ENCODE measurements around the gene RAD21L1.

- no peak for TF ChIP-seq CTCF (IDR thresholded peaks at IDR 0.05)
- TF ChIP-seq POLR2A (IDR thresholded peaks at IDR 0.05) = no peak
- no peak for TF ChIP-seq POLR2AphosphoS5 (IDR thresholded peaks at IDR 0.05; ENCODE audit: insufficient read depth in 1 of 2, low read depth in 1 of 2)
Measured at GRCh38 chr20:1198751-1199150, 27.1 kb upstream of the RAD21L1 start.
